HT-29 (cell line): ENCODE data around the gene VIPR1. TPM values are rescaled to one million over a fixed set of nuclear protein-coding genes. Genes with fewer than 3 reads are reported as not detected.
A peak's percentile ranks its signal among the peaks of the same experiment; 100 is the strongest.
"Not testable (repeated sequence)": the region's sequence is repeated elsewhere in the genome, so short reads cannot be mapped to it uniquely, and the experiment has no call there.

Experiments used
- DNase-seq: peaks from one replicate; pipeline ENCODE4 v3.0.0-alpha.2; 2015; ENCODE audit warnings: low spot score
- small RNA-seq: library from RNA; depleted of rRNA; stranded (forward); fragments of <200 nt; gene quantifications from one replicate; pipeline ENCODE3, GENCODE V24; 2014
- total RNA-seq: library from RNA; depleted of rRNA; stranded (reverse); fragments of >200 nt; shearing (Covaris generic); gene quantifications from 2 replicates; pipeline ENCODE4 v1.2.3, GENCODE V29; 2014; rRNA removed

The VIPR1 gene
- total RNA-seq, 1 experiment from 2014 or later, result 60.4 TPM

GRCh38 chr3:42575137-42575741 lies 72.8 kb downstream of the VIPR1 start:
- no peak for DNase-seq

- no peak for DNase-seq
These were observed 75.6 kb downstream of the VIPR1 start for GRCh38 chr3:42578054-42578453.

- not testable (repeated sequence) for DNase-seq
These were observed 76.9 kb downstream of the VIPR1 start for GRCh38 chr3:42579346-42579745.

GRCh38 chr3:42581400-42581708 lies 78.9 kb downstream of the VIPR1 start:
- DNase-seq, result peak; percentile 29

GRCh38 chr3:42581709-42582473 lies 79.4 kb downstream of the VIPR1 start, which contains the start of gene SEC22C:
Gene SEC22C (minus strand): TSS chr3:42581967. CDS start chr3:42569046, 12,921 bp downstream.
- DNase-seq, result peak; percentile 89

GRCh38 chr3:42582474-42583070 lies 80.1 kb downstream of the VIPR1 start:
- no peak for DNase-seq

Small RNA genes within 50 kb of the gene (small RNA-seq; reads per million reads assigned to genes)
- gene AC092047.1, result not detected

Other genes starting within 250 kb of the VIPR1 start
- 0.23 TPM in 1 of 2 replicates, not detected in the other for gene CCK, start 236.5 kb upstream of the VIPR1 start, total RNA-seq
- not detected in 2 replicates for gene LYZL4, start 92.0 kb upstream of the VIPR1 start, total RNA-seq
- gene SEC22C, start 79.3 kb downstream of the VIPR1 start, total RNA-seq, result 12.3 and 12.6 TPM in 2 replicates
- 17.7 and 18.4 TPM in 2 replicates for gene SS18L2, start 88.2 kb downstream of the VIPR1 start, total RNA-seq
- 20.0 and 21.8 TPM in 2 replicates for gene NKTR, start 98.0 kb downstream of the VIPR1 start, total RNA-seq
- gene ZBTB47, start 151.1 kb downstream of the VIPR1 start, total RNA-seq, result 1.1 TPM in 2 replicates
- not detected in 2 replicates for gene KLHL40, start 182.9 kb downstream of the VIPR1 start, total RNA-seq
- not detected in 2 replicates for gene HHATL, start 200.2 kb downstream of the VIPR1 start, total RNA-seq